ENCODE data around the gene KDM7A. TPM values are rescaled to one million over a fixed set of nuclear protein-coding genes. Genes with fewer than 3 reads are reported as not detected.

KDM7A gene
- total and polyA plus RNA-seq, 9 donors: 3.8 to 13.2 (median 6.8) TPM

DNA sequence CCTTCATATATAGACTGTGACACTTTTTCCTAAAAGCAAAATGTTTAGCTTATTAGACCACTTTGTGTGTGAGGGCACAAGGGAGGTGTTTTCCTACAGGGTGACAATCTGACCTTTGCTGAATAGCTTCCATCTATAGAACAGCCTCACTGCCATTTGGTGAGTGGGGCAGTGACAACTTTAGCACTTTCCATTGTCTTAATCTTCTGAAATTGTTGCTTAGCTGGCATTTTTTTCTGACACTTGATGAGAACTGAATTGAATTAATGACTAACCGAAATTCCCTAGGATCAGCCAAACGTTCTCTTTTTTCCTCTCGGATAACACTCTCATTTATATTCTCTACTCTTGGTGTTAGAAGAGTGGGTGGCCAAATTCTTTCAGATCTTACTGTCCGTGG lies 30.2 kb downstream of the KDM7A start:
- Histone ChIP-seq H3K36me3 (no peaks in the 10 kb centered on the region), H3K27me3 (no peaks in the 10 kb centered on the region), H3K27ac (no peak overlapping the region), H3K4me1 (ENCODE audit: insufficient read depth) (no peaks in the 10 kb centered on the region), H3K4me3 (no peak overlapping the region), H3K9me3 (no peaks in the 10 kb centered on the region)
- 84 to 86% (median 86%) methylated on average over 4 of the region's 4 CpGs for WGBS, 3 donors
- intact Hi-C loops (cut with DNase I): no loop called here
- no peak for DNase-seq
- TF ChIP-seq POLR2A (IDR thresholded peaks at IDR 0.05): no peak
- TF ChIP-seq, protein P1, sequence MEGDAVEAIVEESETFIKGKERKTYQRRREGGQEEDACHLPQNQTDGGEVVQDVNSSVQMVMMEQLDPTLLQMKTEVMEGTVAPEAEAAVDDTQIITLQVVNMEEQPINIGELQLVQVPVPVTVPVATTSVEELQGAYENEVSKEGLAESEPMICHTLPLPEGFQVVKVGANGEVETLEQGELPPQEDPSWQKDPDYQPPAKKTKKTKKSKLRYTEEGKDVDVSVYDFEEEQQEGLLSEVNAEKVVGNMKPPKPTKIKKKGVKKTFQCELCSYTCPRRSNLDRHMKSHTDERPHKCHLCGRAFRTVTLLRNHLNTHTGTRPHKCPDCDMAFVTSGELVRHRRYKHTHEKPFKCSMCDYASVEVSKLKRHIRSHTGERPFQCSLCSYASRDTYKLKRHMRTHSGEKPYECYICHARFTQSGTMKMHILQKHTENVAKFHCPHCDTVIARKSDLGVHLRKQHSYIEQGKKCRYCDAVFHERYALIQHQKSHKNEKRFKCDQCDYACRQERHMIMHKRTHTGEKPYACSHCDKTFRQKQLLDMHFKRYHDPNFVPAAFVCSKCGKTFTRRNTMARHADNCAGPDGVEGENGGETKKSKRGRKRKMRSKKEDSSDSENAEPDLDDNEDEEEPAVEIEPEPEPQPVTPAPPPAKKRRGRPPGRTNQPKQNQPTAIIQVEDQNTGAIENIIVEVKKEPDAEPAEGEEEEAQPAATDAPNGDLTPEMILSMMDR (IDR thresholded peaks at IDR 0.05): no peak
- no peak for TF ChIP-seq EP300 (IDR thresholded peaks at IDR 0.05)

- no peak overlapping the region for H3K4me3 ChIP-seq
- DNase-seq: no peak
- no peaks in the 10 kb centered on the region for H3K36me3 ChIP-seq
- no peak overlapping the region for H3K27ac ChIP-seq
- no peaks in the 10 kb centered on the region for H3K27me3 ChIP-seq
- no peaks in the 10 kb centered on the region for H3K4me1 ChIP-seq (ENCODE audit: insufficient read depth)
- intact Hi-C loops (cut with DNase I): no loop called here
- H3K9me3 ChIP-seq: no peaks in the 10 kb centered on the region
- TF ChIP-seq EP300 (IDR thresholded peaks at IDR 0.05) (no peak), POLR2A (IDR thresholded peaks at IDR 0.05) (no peak)
- TF ChIP-seq, protein P1 (IDR thresholded peaks at IDR 0.05): no peak
These were observed 31.1 kb downstream of the KDM7A start for GRCh38 chr7:140145709-140146108.

- no peaks in the 10 kb centered on the region for H3K9me3 ChIP-seq
- no peak overlapping the region for H3K27ac ChIP-seq
- WGBS, 3 donors: 95 to 98% (median 96%) methylated on average over 2 of the region's 2 CpGs
- H3K27me3 ChIP-seq: no peaks in the 10 kb centered on the region
- no peaks in the 10 kb centered on the region for H3K4me1 ChIP-seq (ENCODE audit: insufficient read depth)
- intact Hi-C loops (cut with DNase I): no loop called here
- no peaks in the 10 kb centered on the region for H3K36me3 ChIP-seq
- TF ChIP-seq EP300 (IDR thresholded peaks at IDR 0.05) (no peak), POLR2A (IDR thresholded peaks at IDR 0.05) (no peak)
- TF ChIP-seq, protein P1 (IDR thresholded peaks at IDR 0.05): no peak
- DNase-seq: no peak
- no peak overlapping the region for H3K4me3 ChIP-seq
These were observed 32.0 kb downstream of the KDM7A start for GRCh38 chr7:140144821-140145220.

- Histone ChIP-seq H3K27ac (no peak overlapping the region), H3K27me3 (no peaks in the 10 kb centered on the region), H3K36me3 (no peaks in the 10 kb centered on the region), H3K4me1 (ENCODE audit: insufficient read depth) (no peaks in the 10 kb centered on the region), H3K4me3 (no peak overlapping the region), H3K9me3 (no peaks in the 10 kb centered on the region)
- WGBS, 3 donors: 88 to 89% (median 89%) methylated on average over 3 of the region's 3 CpGs
- no peak for TF ChIP-seq POLR2A (IDR thresholded peaks at IDR 0.05)
- TF ChIP-seq EP300 (IDR thresholded peaks at IDR 0.05): no peak
- TF ChIP-seq, protein P1 (IDR thresholded peaks at IDR 0.05): no peak
- intact Hi-C loops (cut with DNase I): no loop called here
- DNase-seq: no peak
These were observed 32.8 kb downstream of the KDM7A start for GRCh38 chr7:140143997-140144396.

DNA sequence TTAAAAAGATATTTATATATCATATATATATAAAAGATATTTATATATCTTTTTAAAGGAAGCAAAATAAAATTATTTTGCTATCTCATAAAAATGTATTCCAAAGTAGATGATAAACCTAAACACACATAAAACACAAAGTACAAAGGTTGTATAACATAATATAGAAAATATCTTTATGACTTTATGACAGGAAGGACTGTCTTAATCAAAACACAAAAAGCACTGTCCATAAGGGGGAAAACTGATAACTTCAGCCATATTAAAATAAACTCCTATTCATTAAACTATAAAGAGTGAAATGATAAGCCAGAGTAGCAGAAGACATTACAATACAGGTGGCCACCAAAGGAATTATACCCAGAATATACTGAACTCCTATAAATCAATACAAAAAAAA lies 34.8 kb downstream of the KDM7A start:
- intact Hi-C loops (cut with DNase I): no loop called here
- Histone ChIP-seq H3K4me3 (no peak overlapping the region), H3K9me3 (no peaks in the 10 kb centered on the region), H3K36me3 (no peaks in the 10 kb centered on the region), H3K4me1 (ENCODE audit: insufficient read depth) (no peaks in the 10 kb centered on the region), H3K27me3 (no peaks in the 10 kb centered on the region), H3K27ac (no peak overlapping the region)
- no peak for DNase-seq
- TF ChIP-seq POLR2A (IDR thresholded peaks at IDR 0.05): no peak
- TF ChIP-seq EP300 (IDR thresholded peaks at IDR 0.05): no peak
- TF ChIP-seq, protein P1 (IDR thresholded peaks at IDR 0.05): no peak

Measured in ovary (tissue), 9 donors.